Gastrocnemius medialis (tissue), 4 donors: ENCODE measurements around the gene BTLA. TPM values are rescaled to one million over a fixed set of nuclear protein-coding genes. Genes with fewer than 3 reads are reported as not detected.
"Not testable (repeated sequence)": the region's sequence is repeated elsewhere in the genome, so short reads cannot be mapped to it uniquely, and the experiment has no call there.

Source experiments
- ATAC-seq, 2 donors: fragments of 150-250 bp; one replicate each; pipeline ENCODE4 v1.9.1; 2016
- DNase-seq, 2 donors: peaks; one replicate each; pipeline ENCODE4 v3.0.0-alpha.2; 2019
- H3K27ac ChIP-seq, 4 donors: fragments of 200-600 bp; sonication (generic); 1 replicate in 1 of 4; 2 replicates in 3 of 4; pipeline ENCODE4 v1.5.1; 2016 to 2018; ENCODE audit warnings: mild to moderate bottlenecking in 2 of 4, moderate library complexity in 1 of 4
- H3K27me3 ChIP-seq, 3 donors: fragments of 200-600 bp; sonication (generic) in 2 of 3; 1 replicate in 1 of 3; 2 replicates in 2 of 3; pipeline versions ENCODE4 v1.5.1 to v1.6.0; 2016 to 2019; ENCODE audit warnings: mild to moderate bottlenecking in 1 of 3, moderate library complexity in 1 of 3
- H3K36me3 ChIP-seq, 2 donors: fragments of 200-600 bp; sonication (generic) in 1 of 2; one replicate each; pipeline ENCODE4 v1.5.1; 2017 to 2018
- H3K4me1 ChIP-seq, 2 donors: fragments of 200-600 bp; sonication (generic) in 1 of 2; one replicate each; pipeline ENCODE4 v1.5.1; 2016 to 2017; ENCODE audit warnings: mild to moderate bottlenecking in 2 of 2
- H3K4me3 ChIP-seq, 4 donors: fragments of 200-600 bp; sonication (generic) in 3 of 4; 1 replicate in 1 of 4; 2 replicates in 3 of 4; pipeline ENCODE4 v1.5.1; 2016 to 2019; ENCODE audit warnings: mild to moderate bottlenecking in 2 of 4
- H3K9me3 ChIP-seq, 3 donors: fragments of 200-600 bp; sonication (generic) in 2 of 3; 1 replicate in 1 of 3; 2 replicates in 2 of 3; pipeline ENCODE4 v1.5.1; 2016 to 2019
- CTCF ChIP-seq, 5 experiments: fragments of 450-650 bp in 3 of 5; fragments of 200-600 bp in 2 of 5; sonication (generic) in 2 of 5; IDR thresholded peaks in 4 of 5; conservative IDR thresholded peaks in 1 of 5; 1 replicate in 4 of 5; 2 replicates in 1 of 5; pipeline ENCODE4 v1.5.1; 2016 to 2019; ENCODE audit warnings: antibody characterized with exemption in 5 of 5, mild to moderate bottlenecking in 3 of 5, moderate library complexity in 3 of 5
- POLR2A ChIP-seq, 2 donors: fragments of 450-650 bp; IDR thresholded peaks; one replicate each; pipeline ENCODE4 v1.6.1; 2017; ENCODE audit warnings: antibody characterized with exemption in 2 of 2, mild to moderate bottlenecking in 2 of 2, moderate library complexity in 2 of 2
- in situ Hi-C, 4 donors: fragments of 200-750 bp; cut with MboI; loops; one replicate each; pipeline versions ENCODE4 v1.15.0 to v1.8.0; 2017; ENCODE audit warnings: low sequenced_read_pairs in 4 of 4
- intact Hi-C: fragments of 100-400 bp; cut with DNase I; formaldehyde crosslinking; loops from one replicate; pipeline ENCODE4 v1.15.1; 2023; ENCODE audit warnings: low total_unique reads
- total RNA-seq, 4 donors: library from RNA; depleted of rRNA; stranded (reverse); fragments of >200 nt; gene quantifications; one replicate each; pipeline versions ENCODE4 v1.1.0 to v1.2.3, GENCODE V29; 2016

BTLA gene
- total RNA-seq, 4 donors from 2014 or later = not detected

GRCh38 chr3:112469671-112470070 lies 29.6 kb downstream of the BTLA start:
- in situ Hi-C loops (no loop called here), intact Hi-C loops (no loop called here)
- TF ChIP-seq CTCF (IDR thresholded peaks at IDR 0.05 in 4 of 5, conservative IDR thresholded peaks at IDR 0.05 in 1 of 5) (no peak), POLR2A (IDR thresholded peaks at IDR 0.05) (no peak)
- H3K4me1 ChIP-seq = no peaks in the 10 kb centered on the region
- H3K4me3 ChIP-seq = no peak overlapping the region
- ATAC-seq (no peak), DNase-seq (no peak)
- H3K36me3 ChIP-seq = no peaks in the 10 kb centered on the region
- no peaks in the 10 kb centered on the region for H3K27me3 ChIP-seq
- no peaks in the 10 kb centered on the region for H3K9me3 ChIP-seq
- H3K27ac ChIP-seq = no peak overlapping the region

- in situ Hi-C loops (no loop called here), intact Hi-C loops (no loop called here)
- Histone ChIP-seq H3K4me1 (no peaks in the 10 kb centered on the region), H3K9me3 (no peaks in the 10 kb centered on the region), H3K27me3 (no peaks in the 10 kb centered on the region), H3K4me3 (no peak overlapping the region), H3K36me3 (no peaks in the 10 kb centered on the region), H3K27ac (no peak overlapping the region)
- no peak for TF ChIP-seq CTCF (IDR thresholded peaks at IDR 0.05 in 4 of 5, conservative IDR thresholded peaks at IDR 0.05 in 1 of 5)
- no peak for TF ChIP-seq POLR2A (IDR thresholded peaks at IDR 0.05)
- ATAC-seq = no peak
- DNase-seq = no peak
Measured at GRCh38 chr3:112467539-112467938, 31.7 kb downstream of the BTLA start.

GRCh38 chr3:112466020-112466419 lies 33.3 kb downstream of the BTLA start:
- TF ChIP-seq POLR2A (IDR thresholded peaks at IDR 0.05) (no peak), CTCF (IDR thresholded peaks at IDR 0.05 in 4 of 5, conservative IDR thresholded peaks at IDR 0.05 in 1 of 5) (no peak)
- in situ Hi-C loops (no loop called here), intact Hi-C loops (no loop called here)
- DNase-seq (no peak), ATAC-seq (no peak)
- H3K9me3 ChIP-seq = no peaks in the 10 kb centered on the region
- H3K36me3 ChIP-seq = no peaks in the 10 kb centered on the region
- H3K27me3 ChIP-seq = no peaks in the 10 kb centered on the region
- no peaks in the 10 kb centered on the region for H3K4me1 ChIP-seq
- H3K4me3 ChIP-seq = no peak overlapping the region
- H3K27ac ChIP-seq = no peak overlapping the region

GRCh38 chr3:112464264-112464663 lies 35.0 kb downstream of the BTLA start:
- TF ChIP-seq POLR2A (IDR thresholded peaks at IDR 0.05) (no peak), CTCF (IDR thresholded peaks at IDR 0.05 in 4 of 5, conservative IDR thresholded peaks at IDR 0.05 in 1 of 5) (no peak)
- no peaks in the 10 kb centered on the region for H3K36me3 ChIP-seq
- intact Hi-C loops (no loop called here), in situ Hi-C loops (no loop called here)
- no peak overlapping the region for H3K4me3 ChIP-seq
- H3K4me1 ChIP-seq = no peaks in the 10 kb centered on the region
- DNase-seq = no peak
- H3K27me3 ChIP-seq = no peaks in the 10 kb centered on the region
- H3K9me3 ChIP-seq = no peaks in the 10 kb centered on the region
- H3K27ac ChIP-seq = no peak overlapping the region
- no peak for ATAC-seq

GRCh38 chr3:112463250-112463649 lies 36.0 kb downstream of the BTLA start:
- DNase-seq (no peak), ATAC-seq (no peak)
- Histone ChIP-seq H3K4me1 (no peaks in the 10 kb centered on the region), H3K27ac (no peak overlapping the region), H3K4me3 (no peak overlapping the region), H3K36me3 (no peaks in the 10 kb centered on the region), H3K27me3 (no peaks in the 10 kb centered on the region), H3K9me3 (no peaks in the 10 kb centered on the region)
- no peak for TF ChIP-seq POLR2A (IDR thresholded peaks at IDR 0.05)
- TF ChIP-seq CTCF (IDR thresholded peaks at IDR 0.05 in 4 of 5, conservative IDR thresholded peaks at IDR 0.05 in 1 of 5) = no peak
- intact Hi-C loops = no loop called here
- in situ Hi-C loops = no loop called here

- intact Hi-C loops, H3K27ac ChIP-seq, H3K4me3 ChIP-seq, H3K4me1 ChIP-seq, in situ Hi-C loops, H3K36me3 ChIP-seq, DNase-seq, H3K9me3 ChIP-seq, ATAC-seq, H3K27me3 ChIP-seq: not testable (repeated sequence)
Measured at GRCh38 chr3:112461787-112462186, 37.5 kb downstream of the BTLA start.
